Measurements from ENCODE around the gene F12.

The F12 gene

GRCh38 chr5:177446200-177447065, 37.1 kb upstream of the F12 start, which contains the start of gene PRR7:
Gene PRR7 (plus strand): TSS chr5:177446814. CDS start chr5:177455068, 8,254 bp downstream.
- peak; percentile 66 for DNase-seq (ENCODE audit: low read depth)

GRCh38 chr5:177445917-177446199, 36.5 kb upstream of the F12 start:
- DNase-seq (ENCODE audit: low read depth) = no peak

GRCh38 chr5:177445052-177445916, 35.9 kb upstream of the F12 start:
- no peak for DNase-seq (ENCODE audit: low read depth)

GRCh38 chr5:177444106-177445051, 35.0 kb upstream of the F12 start:
- DNase-seq (ENCODE audit: low read depth) = no peak

- DNase-seq (ENCODE audit: low read depth) = no peak
These were observed 34.0 kb upstream of the F12 start for GRCh38 chr5:177443144-177443983.

- DNase-seq (ENCODE audit: low read depth) = no peak
These were observed 32.9 kb upstream of the F12 start for GRCh38 chr5:177442066-177442826.

- DNase-seq (ENCODE audit: low read depth) = no peak
These were observed 31.8 kb upstream of the F12 start for GRCh38 chr5:177440990-177441780.

- DNase-seq (ENCODE audit: low read depth) = no peak
These were observed 31.0 kb upstream of the F12 start for GRCh38 chr5:177440211-177440989.

GRCh38 chr5:177439518-177440053, 30.2 kb upstream of the F12 start:
- DNase-seq (ENCODE audit: low read depth) = no peak

GRCh38 chr5:177438468-177438867, 29.1 kb upstream of the F12 start:
- no peak for DNase-seq (ENCODE audit: low read depth)

GRCh38 chr5:177437623-177438022, 28.3 kb upstream of the F12 start:
- no peak for DNase-seq (ENCODE audit: low read depth)

GRCh38 chr5:177435847-177436536, 26.6 kb upstream of the F12 start:
- DNase-seq (ENCODE audit: low read depth) = no peak

GRCh38 chr5:177434942-177435738, 25.8 kb upstream of the F12 start:
- no peak for DNase-seq (ENCODE audit: low read depth)

GRCh38 chr5:177434437-177434836, 25.1 kb upstream of the F12 start:
- peak; percentile 59 for DNase-seq (ENCODE audit: low read depth)

- DNase-seq (ENCODE audit: low read depth) = no peak
These were observed 24.4 kb upstream of the F12 start for GRCh38 chr5:177433658-177434217.

- no peak for DNase-seq (ENCODE audit: low read depth)
These were observed 23.7 kb upstream of the F12 start for GRCh38 chr5:177432839-177433657.

Data from stimulated activated CD4-positive, alpha-beta T cell treated with anti-CD3 and anti-CD28 coated beads, Interleukin-2, amount 100 ng/mL, for 4 hours (primary cell).